Activated CD4-positive, CD25-positive, alpha-beta regulatory T cell (primary cell): Measurements from ENCODE around the gene FAM3A.

Experiments
- DNase-seq, 4 experiments: peaks; one replicate each; lab custom pipeline; 2025; lab: John Stamatoyannopoulos, UW

The FAM3A gene

DNA sequence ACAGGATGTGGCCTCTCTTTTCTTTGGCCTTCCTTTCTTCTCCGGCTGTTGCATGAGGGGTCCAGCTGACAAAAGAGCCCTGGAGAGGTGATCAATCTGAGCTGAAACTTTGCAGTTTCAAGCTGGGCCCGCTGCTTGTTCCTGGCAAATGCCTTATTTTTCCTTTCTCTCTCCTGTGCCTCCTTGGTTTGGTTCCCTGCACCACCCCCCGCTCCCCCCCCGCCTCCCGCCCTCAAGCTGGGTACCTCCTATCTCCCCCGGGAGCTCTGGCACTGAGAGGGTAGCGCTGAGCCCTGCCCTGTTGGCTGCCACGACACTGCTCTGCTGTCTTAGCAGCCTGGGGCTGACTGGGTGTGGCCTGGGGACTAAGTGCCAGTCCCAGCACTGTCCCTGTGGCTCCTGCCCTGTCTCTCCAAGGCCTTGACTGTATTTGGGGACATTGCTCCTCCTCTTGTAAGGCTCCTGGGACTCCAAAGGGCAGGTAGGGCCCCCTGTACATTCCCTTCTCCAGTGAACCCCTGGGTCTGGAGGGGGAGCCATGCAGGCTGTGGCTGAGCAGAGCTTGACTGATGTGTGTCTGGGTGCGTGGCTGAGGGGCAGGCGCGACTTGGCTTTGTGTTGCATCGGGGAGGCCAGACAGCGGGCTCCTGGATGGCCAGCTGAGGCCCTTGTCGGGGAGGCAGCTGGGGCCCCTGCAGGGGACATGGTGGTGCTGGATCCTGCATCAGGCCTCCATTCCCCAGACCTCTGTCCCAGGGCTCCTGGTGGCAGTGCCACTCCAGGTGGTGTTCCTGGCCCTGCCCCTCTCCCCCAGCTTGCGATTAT, 56.9 kb downstream of the FAM3A start:
- no peak for DNase-seq

DNA sequence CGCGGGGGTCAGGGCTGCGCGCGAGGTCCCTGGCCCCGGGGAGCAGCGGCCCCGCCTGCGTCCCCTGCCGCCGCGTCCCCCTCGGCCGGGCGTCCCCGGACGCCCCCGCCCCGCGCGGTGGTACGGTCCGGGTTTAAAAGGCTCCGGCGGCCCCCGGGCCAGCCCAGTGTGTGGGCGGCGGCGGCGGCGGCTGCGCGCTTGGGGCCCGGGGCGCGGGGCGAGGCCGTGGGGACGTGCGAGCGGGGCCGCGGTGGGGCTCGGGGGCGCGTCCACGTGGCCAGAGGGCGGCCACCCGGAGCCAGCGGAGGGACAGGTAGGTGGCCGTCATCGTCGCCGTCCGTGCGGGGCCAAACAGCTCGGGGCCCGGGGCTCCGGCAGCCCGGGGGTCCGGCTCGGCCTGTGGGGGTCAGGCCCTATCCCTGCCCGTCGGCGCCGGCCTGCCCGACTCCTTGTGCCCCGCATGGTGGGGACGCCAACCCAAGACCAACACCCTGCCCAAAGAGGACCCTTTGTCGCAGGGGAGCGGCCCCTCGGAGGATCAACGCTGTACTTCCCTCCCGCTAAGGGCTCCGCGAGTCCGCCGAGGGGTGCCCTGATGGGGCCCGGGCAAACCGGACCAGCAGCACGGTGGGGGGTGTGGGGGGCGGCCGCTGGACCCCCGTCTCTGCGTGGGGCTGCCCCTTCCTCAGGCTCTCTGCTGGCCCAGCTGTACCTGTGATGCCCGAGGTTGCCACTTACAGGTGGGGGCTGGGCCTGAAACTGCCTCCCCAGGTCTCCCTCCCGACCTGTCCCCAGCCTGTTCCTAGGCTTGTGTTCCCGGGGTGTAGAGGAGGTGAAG, 57.7 kb downstream of the FAM3A start, which contains the start of gene PLXNA3:
TSS of gene PLXNA3 (plus strand) at position 166 of the 838 bp plus-strand sequence. CDS start 1,903 bp downstream, outside the sequence.
- peak; percentile 12 to 64 (median 48) for DNase-seq

DNA sequence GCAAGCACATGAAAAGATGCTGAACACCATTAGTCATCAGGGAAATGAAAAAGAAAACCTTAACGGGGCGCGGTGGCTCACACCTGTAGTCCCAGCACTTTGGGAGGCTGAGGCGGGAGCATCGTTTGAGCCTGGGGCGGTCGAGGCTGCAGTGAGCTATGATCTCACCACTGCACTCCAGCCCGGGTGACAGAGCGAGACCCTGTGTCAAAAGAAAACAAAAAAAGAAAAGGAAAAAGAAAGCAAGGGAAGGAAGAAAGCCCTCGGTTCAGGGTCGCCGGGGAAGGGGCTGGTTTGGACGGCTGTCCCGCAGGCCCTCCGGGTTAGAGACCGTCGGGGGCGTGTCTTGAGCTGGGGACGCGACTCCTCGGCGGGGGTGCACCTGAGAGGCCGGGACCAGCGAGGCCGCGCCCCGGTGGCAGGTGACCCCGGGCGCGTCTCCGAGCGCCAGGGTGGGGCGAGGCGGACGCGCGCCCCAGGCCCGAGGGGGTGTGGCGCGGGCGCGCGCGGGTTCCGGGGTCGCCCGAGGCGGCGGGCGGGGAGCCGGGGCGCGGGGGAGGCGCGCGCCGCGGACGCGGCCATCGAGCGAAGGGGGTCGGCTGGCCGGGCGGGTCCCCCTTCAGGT, 58.4 kb downstream of the FAM3A start:
- DNase-seq: peak in 2 of 4 experiments; percentile 49 to 64
